ENCODE data around the gene TRO.

TRO gene, protein sequence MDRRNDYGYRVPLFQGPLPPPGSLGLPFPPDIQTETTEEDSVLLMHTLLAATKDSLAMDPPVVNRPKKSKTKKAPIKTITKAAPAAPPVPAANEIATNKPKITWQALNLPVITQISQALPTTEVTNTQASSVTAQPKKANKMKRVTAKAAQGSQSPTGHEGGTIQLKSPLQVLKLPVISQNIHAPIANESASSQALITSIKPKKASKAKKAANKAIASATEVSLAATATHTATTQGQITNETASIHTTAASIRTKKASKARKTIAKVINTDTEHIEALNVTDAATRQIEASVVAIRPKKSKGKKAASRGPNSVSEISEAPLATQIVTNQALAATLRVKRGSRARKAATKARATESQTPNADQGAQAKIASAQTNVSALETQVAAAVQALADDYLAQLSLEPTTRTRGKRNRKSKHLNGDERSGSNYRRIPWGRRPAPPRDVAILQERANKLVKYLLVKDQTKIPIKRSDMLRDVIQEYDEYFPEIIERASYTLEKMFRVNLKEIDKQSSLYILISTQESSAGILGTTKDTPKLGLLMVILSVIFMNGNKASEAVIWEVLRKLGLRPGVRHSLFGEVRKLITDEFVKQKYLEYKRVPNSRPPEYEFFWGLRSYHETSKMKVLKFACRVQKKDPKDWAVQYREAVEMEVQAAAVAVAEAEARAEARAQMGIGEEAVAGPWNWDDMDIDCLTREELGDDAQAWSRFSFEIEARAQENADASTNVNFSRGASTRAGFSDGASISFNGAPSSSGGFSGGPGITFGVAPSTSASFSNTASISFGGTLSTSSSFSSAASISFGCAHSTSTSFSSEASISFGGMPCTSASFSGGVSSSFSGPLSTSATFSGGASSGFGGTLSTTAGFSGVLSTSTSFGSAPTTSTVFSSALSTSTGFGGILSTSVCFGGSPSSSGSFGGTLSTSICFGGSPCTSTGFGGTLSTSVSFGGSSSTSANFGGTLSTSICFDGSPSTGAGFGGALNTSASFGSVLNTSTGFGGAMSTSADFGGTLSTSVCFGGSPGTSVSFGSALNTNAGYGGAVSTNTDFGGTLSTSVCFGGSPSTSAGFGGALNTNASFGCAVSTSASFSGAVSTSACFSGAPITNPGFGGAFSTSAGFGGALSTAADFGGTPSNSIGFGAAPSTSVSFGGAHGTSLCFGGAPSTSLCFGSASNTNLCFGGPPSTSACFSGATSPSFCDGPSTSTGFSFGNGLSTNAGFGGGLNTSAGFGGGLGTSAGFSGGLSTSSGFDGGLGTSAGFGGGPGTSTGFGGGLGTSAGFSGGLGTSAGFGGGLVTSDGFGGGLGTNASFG (N-terminal part only)

DNA sequence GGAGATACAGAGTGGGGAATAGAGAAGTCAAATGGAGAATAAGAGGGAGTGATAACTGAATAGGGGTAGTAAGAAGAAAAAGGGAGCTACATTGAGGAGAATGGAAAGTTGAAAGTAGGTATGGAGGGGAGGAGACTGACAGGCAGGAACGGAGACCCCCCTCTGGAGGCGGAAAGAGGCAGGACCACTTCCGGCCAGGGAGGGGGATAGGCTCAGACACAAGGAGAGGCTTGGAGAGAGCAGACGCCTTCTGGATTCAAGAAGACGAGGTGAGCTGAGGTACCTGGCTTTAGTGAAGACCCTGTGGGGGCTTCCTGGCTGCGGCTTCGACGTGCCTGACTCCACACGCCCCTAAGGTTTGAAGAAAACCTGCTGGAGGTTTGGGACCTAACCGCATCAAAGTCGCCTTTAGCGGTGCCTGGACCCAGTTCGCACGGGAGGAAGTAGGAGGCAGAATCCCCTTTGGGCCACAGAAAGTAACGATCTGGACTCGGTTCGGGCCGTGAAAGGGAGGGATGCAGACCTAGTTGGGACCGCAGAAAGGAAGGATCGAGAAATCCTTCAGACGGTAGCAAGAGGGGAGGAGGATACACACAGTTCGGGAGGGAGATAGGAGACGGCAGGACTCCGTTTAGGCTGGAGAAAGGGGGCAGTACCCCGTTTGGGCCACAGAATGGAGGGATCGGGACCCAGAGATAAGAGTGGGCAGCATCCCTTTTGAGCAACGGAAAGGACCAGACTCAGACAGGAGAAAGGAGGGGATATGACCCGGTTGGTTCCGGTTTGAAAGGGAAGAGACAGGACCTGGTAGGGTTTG lies at the start of gene TRO:
TRO (plus strand) TSS at position 215 of the 817 bp plus-strand sequence. CDS start 1,423 bp downstream, outside the sequence.
- no peak for DNase-seq

DNA sequence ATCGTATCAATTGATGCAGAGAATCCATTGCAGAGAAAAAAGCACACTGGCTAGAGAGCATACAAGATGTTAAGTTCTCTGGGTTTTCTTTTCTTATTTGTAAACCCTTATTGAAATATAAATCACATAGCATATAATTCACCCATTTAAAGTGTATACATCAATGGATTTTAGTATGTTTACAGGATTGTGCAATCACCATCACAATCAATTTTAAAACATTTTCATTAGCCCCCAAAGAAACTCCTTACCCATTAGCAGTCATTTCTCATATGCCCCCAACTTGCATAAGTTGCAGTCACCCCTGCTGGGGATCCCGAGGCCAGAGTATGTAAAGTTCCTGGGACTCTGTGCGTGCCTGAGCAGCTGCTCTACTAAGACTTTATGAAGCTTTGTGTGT lies 34.9 kb upstream of the TRO start:
- no peak for DNase-seq

- peak; percentile 52 for DNase-seq
Observed at GRCh38 chrX:54891573-54891972, 29.1 kb upstream of the TRO start.

DNA sequence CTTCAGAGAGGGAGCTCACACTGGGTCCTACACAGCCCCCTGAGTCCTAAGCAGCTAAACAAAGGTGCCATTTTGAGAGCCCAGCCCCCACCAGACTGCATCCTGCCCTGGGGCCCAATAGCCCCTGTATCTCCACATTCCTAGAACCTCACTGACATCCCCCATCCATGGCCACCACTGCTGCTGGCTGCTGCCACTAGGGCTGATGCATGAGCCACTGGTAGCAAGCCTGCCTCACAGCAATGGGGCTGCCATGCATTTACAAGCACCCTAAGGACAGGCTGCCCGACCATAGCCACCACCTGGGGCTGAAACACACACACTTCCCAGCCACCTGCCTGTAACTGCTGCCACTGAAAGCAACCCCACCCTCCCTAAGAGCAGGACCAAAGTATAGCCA lies 26.5 kb upstream of the TRO start:
- no peak for DNase-seq

DNA sequence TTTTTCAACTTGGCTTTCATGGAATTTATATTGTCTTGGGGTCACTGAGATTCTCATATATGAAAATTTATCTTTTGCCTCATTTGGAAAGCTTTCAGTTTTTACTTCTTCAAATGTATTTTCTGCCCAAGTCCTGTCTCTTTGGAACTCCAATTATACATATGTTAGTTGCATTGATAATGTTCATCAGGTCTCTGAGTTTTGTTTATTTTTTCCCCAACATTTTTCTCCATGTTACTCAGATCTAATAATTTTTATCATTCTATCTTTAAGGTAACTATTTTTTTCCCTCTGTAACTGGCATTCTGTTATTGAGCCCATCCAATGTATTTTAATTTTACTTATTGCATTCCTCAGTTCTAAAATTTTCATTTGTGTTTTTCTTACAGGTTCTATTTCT lies 10.7 kb upstream of the TRO start:
- DNase-seq = no peak

- DNase-seq = peak; percentile 54
Observed at GRCh38 chrX:54921427-54922021, 900 bp downstream of the TRO start.

GRCh38 chrX:54922547-54922946 lies 1.9 kb downstream of the TRO start:
- no peak for DNase-seq

DNA sequence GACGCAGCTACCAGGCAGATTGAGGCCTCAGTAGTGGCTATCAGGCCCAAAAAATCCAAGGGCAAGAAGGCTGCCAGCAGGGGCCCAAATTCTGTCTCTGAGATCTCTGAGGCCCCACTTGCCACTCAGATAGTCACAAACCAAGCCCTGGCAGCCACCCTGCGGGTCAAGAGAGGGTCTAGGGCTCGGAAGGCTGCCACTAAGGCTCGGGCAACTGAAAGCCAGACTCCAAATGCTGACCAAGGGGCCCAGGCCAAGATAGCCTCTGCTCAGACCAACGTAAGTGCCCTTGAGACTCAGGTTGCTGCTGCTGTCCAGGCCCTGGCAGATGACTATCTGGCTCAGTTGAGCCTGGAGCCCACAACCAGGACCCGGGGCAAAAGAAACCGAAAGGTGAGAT lies 2.8 kb downstream of the TRO start:
- DNase-seq = no peak

GRCh38 chrX:54926978-54927377 lies 6.4 kb downstream of the TRO start:
- no peak for DNase-seq

DNA sequence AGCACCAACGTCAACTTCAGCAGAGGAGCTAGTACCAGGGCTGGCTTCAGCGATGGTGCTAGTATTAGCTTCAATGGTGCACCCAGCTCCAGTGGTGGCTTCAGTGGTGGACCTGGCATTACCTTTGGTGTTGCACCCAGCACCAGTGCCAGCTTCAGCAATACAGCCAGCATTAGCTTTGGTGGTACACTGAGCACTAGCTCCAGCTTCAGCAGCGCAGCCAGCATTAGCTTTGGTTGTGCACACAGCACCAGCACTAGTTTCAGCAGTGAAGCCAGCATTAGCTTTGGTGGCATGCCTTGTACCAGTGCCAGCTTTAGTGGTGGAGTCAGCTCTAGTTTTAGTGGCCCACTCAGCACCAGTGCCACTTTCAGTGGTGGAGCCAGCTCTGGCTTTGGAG lies 8.3 kb downstream of the TRO start:
- DNase-seq = no peak

- no peak for DNase-seq
Observed at GRCh38 chrX:54930291-54931049, 9.8 kb downstream of the TRO start.

- no peak for DNase-seq
Observed at GRCh38 chrX:54931107-54931506, 10.5 kb downstream of the TRO start.

- no peak for DNase-seq
Observed at GRCh38 chrX:54933150-54933826, 12.7 kb downstream of the TRO start.

DNA sequence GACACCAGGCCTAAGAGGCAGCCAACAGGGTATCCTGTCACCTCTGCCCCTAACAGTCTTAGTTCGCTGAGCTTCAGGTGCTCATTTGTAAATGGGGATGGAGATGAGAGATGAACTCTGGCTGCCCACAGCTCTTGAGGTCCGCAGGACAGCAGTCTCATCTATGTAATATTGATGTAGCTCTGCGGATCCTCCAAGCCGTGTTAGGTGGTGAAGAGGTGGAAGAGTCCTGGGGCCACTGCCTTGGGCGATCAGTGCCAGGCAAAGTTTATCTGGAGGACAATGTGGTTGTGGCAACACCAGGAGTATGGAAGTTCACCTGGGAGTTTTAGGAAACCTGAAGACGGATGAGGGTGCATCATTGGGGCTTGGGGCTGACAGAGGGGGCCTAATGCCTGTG lies 13.4 kb downstream of the TRO start:
- DNase-seq = no peak

DNA sequence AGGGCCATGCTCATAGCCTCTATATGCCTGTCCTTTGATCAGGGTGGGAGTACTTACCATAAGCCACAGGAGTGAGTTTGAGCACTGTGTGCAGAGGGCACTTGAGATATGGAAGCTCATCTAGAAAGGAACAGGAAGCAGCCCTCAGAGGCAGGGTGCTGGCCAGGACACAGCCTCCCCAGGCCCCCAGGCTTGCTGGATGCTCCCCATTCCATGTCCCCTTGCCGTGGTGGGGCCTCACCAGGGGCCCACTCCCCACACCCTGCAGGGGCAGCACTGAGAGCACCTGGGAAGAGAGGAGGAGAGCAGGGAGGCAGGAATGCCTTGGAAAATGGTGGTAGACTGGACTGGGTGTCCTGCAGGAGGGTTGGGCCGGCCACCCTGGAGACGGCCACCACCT lies 14.3 kb downstream of the TRO start:
- no peak for DNase-seq

GRCh38 chrX:54935306-54935705 lies 14.7 kb downstream of the TRO start:
- no peak for DNase-seq

- DNase-seq = no peak
Observed at GRCh38 chrX:54937416-54937815, 16.8 kb downstream of the TRO start.

DNA sequence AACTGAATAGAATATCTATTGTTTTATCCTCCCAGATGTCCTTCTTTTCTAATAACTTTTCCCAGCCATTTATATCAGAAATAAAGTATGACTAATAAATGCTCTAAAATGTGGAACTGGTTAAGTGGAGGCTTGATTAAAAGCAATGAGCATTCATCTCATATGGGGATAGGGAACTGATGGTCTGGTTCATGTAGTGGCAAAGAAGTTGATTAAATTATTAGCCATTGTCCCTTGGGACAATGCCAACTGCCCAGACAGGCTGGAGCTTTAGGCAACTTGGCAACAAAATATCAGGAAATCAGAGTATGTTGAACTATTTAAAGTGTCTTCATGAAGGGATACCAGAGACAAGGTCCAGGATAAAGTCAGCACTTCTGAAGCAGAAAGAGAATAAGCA lies 24.2 kb downstream of the TRO start:
- DNase-seq = no peak

DNA sequence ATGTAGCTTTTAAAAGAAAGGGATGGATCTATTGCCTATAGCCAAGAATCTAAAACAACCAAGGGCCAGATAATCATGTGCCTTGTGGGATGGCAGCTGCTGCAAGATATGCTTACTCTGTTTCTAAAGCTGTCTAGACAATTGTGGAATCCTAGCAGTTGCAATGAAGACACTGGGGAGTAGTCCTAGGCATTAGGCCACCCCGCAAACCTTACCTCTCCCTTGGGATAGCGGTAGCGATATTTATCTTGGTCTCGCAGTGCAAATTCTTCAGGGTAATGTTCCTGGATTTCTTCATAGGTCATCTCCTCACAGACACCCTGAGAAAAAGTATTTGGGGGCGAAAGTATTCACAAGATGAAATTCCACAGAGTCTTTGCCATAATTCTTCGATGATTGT lies 24.6 kb downstream of the TRO start:
- no peak for DNase-seq

DNA sequence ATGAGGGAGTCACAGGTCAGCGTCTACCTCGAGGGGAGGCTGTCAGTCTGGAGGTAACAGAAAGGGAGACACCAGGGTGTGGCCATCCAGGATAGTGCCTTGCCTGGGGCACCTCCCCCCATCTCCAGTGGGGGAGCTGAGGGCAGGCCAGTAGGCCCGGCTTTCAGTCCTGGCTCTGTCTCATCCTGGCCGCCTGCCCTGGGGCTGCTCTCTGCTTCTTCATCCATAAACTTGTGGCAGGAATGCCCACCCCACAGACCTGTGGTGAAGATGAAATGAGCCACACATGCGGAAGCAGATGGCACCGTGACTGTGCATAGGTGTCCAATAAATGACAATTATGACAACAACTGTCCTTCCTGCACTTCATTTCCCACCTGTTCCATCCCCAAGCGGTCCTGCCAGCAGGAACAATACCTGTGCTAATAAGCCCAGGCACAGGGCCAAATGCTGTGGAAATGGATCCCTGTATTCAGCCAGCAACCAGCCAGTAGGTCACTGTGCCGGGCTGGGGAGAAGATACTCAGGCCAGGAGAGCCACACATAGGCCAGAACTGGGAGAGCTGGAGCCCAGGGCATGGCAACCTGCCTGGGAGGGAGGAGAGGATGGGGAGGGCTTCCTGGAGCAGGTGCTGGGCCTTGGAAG lies 30.2 kb downstream of the TRO start:
- DNase-seq = no peak

Measured in CD4-positive, alpha-beta T cell treated with Interleukin-10 for 1 hour (primary cell).